GM12864 (cell line): Measurements from ENCODE around the gene CGB5.

ENCODE experiments used
- DNase-seq: peaks from one replicate; pipeline ENCODE4 v3.0.0-alpha.2; 2011; ENCODE audit warnings: low read depth
- H3K4me3 ChIP-seq: 2 replicates; pipeline ENCODE4 v1.5.1; 2011; ENCODE audit warnings: mild to moderate bottlenecking, low read depth, low read length, control low read depth
- TF ChIP-seq, protein P1 (sequence below): IDR thresholded peaks from 2 replicates; pipeline ENCODE4 v1.5.1; 2011; ENCODE audit warnings: low read depth, mild to moderate bottlenecking, moderate library complexity, low read length, control low read depth, inconsistent platforms; ENCODE audit errors: missing control alignments

CGB5 gene

GRCh38 chr19:49009828-49010227 is 33.8 kb upstream of the CGB5 start:
- no peak overlapping the region for H3K4me3 ChIP-seq
- TF ChIP-seq, protein P1, sequence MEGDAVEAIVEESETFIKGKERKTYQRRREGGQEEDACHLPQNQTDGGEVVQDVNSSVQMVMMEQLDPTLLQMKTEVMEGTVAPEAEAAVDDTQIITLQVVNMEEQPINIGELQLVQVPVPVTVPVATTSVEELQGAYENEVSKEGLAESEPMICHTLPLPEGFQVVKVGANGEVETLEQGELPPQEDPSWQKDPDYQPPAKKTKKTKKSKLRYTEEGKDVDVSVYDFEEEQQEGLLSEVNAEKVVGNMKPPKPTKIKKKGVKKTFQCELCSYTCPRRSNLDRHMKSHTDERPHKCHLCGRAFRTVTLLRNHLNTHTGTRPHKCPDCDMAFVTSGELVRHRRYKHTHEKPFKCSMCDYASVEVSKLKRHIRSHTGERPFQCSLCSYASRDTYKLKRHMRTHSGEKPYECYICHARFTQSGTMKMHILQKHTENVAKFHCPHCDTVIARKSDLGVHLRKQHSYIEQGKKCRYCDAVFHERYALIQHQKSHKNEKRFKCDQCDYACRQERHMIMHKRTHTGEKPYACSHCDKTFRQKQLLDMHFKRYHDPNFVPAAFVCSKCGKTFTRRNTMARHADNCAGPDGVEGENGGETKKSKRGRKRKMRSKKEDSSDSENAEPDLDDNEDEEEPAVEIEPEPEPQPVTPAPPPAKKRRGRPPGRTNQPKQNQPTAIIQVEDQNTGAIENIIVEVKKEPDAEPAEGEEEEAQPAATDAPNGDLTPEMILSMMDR: no peak
- no peak for DNase-seq

DNA sequence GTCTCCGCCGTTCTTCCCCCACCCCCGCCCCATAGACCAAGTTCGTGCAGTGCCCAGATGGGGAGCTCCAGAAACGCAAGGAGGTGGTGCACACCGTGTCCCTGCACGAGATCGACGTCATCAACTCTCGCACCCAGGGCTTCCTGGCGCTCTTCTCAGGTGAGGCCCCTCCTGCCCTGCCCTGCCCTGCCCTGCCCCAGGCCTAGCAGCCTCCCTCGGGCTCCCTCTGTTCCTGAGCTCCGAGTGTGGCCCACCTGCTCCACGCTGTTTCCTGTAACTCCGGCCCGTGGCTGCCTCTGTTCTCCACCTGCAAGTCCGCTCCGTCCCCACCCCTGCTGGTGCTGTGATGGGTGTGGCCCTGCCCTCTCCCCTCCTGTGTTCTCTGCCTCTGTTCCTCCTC is 33.2 kb upstream of the CGB5 start:
- H3K4me3 ChIP-seq: no peak overlapping the region
- no peak for DNase-seq
- TF ChIP-seq, protein P1: no peak

DNA sequence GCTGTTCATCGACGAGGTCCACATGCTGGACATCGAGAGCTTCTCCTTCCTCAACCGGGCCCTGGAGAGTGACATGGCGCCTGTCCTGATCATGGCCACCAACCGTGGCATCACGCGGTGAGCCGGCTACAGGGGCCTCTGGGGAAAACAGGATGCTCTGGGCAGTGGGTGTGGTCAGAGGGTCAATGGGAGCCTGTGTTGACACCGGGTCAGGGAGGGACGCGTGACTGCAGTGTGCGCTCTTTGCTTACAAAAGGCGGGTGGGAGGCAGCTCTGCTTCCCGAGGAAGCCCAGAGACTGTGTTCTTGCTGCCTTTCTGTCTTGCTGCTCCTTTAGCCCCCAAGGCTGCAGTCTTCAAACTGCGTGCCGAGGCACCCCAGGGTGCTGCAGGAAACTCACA is 32.5 kb upstream of the CGB5 start:
- TF ChIP-seq, protein P1: no peak
- H3K4me3 ChIP-seq: no peak overlapping the region
- no peak for DNase-seq

GRCh38 chr19:49014123-49014869 is 29.4 kb upstream of the CGB5 start:
- no peak for DNase-seq
- TF ChIP-seq, protein P1: no peak
- H3K4me3 ChIP-seq: no peak overlapping the region

DNA sequence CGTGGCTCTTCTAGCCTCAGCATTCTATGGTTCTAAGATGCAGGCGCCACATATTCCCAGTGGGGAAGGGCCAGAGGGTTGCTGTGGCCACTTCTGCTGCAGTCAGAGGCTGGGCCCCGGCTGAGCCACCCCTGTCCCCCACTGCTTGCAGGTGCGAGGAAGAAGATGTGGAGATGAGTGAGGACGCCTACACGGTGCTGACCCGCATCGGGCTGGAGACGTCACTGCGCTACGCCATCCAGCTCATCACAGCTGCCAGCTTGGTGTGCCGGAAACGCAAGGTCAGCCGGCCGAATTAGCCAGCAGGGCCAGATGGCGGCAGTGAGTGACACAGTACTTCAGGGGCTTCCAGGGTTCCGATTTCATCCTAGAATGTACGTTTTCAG is 28.8 kb upstream of the CGB5 start:
- DNase-seq: no peak
- TF ChIP-seq, protein P1: no peak
- no peak overlapping the region for H3K4me3 ChIP-seq

DNA sequence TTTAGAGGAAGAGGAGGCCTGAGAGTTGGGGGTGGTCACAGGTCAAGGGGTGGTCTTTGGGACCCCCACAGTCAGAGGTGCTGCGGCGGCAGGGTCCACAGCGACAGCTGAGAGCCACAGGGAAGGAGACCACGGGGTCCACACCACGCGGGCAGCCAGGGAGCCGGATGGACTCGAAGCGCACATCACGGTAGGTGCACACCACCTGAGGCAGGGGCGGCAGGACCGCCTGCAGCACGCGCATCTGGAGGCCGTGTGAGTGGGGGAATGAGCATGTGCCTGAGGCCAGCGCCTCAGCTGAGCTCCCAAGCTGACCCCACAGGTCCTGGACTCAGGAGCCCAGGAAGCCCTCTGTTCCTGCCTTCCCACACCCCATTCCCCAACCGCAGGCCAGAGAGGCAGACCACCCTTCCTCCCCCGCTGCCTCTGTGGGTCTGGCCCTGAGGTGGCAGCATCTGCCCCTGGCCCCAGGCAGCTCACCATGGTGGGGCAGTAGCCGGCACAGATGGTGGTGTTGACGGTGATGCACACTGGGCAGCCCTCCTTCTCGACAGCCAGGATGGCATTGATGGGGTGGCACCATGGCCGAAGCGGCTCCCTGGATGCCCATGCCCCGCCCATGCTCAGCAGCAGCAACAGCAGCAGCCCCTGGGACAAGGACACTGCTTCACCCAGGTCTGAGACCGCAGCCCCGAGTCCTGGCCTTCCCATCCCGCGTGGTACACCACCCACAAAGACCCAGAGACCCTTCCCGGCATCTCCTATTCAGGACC is 27.4 kb upstream of the CGB5 start:
- DNase-seq: no peak
- no peak overlapping the region for H3K4me3 ChIP-seq
- TF ChIP-seq, protein P1: no peak
